Peyer's patch (tissue), 4 donors: Measurements from ENCODE around the gene SEMA3B. TPM values are rescaled to one million over a fixed set of nuclear protein-coding genes. Genes with fewer than 3 reads are reported as not detected.

Source experiments
- DNase-seq, 3 donors: peaks; one replicate each; pipeline ENCODE4 v3.0.0-alpha.2; 2017 to 2019
- H3K27ac ChIP-seq, 4 donors: fragments of 200-600 bp; sonication (generic); one replicate each; pipeline ENCODE4 v1.5.1; 2016 to 2019
- H3K27me3 ChIP-seq, 2 donors: fragments of 200-600 bp; sonication (generic); one replicate each; pipeline ENCODE4 v1.5.1; 2019
- H3K36me3 ChIP-seq, 3 donors: fragments of 200-600 bp; sonication (generic); one replicate each; pipeline ENCODE4 v1.5.1; 2016 to 2019
- H3K4me1 ChIP-seq, 4 donors: fragments of 200-600 bp; sonication (generic); one replicate each; pipeline ENCODE4 v1.5.1; 2016 to 2019
- H3K4me3 ChIP-seq, 4 donors: fragments of 200-600 bp; sonication (generic); 1 replicate in 3 of 4; 2 replicates in 1 of 4; pipeline ENCODE4 v1.5.1; 2016 to 2019; ENCODE audit warnings: mild to moderate bottlenecking in 1 of 4
- H3K9me3 ChIP-seq, 4 donors: fragments of 200-600 bp; sonication (generic); one replicate each; pipeline ENCODE4 v1.5.1; 2016 to 2019; ENCODE audit warnings: mild to moderate bottlenecking in 1 of 4
- POLR2A ChIP-seq, 2 donors: fragments of 450-650 bp; IDR thresholded peaks; one replicate each; pipeline ENCODE4 v1.5.1; 2017; ENCODE audit warnings: antibody characterized with exemption in 2 of 2, mild to moderate bottlenecking in 2 of 2, moderate library complexity in 2 of 2
- total RNA-seq, 4 donors: library from RNA; depleted of rRNA; stranded (reverse); fragments of >200 nt; gene quantifications; one replicate each; pipeline ENCODE4 v1.1.0, GENCODE V29; 2016
- TF ChIP-seq, protein P1 (sequence below), 6 experiments: fragments of 450-650 bp in 4 of 6; fragments of 200-600 bp in 2 of 6; sonication (generic) in 1 of 6; IDR thresholded peaks; one replicate each; pipeline ENCODE4 v1.5.1; 2017 to 2019; ENCODE audit warnings: antibody characterized with exemption in 6 of 6, mild to moderate bottlenecking in 3 of 6, moderate library complexity in 1 of 6

Gene SEMA3B
- total RNA-seq, 4 donors from 2014 or later = 56.1 to 367 (median 267) TPM

GRCh38 chr3:50258029-50258680 is 10.8 kb upstream of the SEMA3B start:
- H3K36me3 ChIP-seq = peaks cover 0 to 55% (median 0%) of the 10 kb centered on the region in 3 donors
- DNase-seq = no peak
- peak overlapping the region in 1 of 4 donors; percentile 92 for H3K27ac ChIP-seq
- H3K27me3 ChIP-seq = no peaks in the 10 kb centered on the region
- no peak overlapping the region for H3K4me3 ChIP-seq
- TF ChIP-seq, protein P1, sequence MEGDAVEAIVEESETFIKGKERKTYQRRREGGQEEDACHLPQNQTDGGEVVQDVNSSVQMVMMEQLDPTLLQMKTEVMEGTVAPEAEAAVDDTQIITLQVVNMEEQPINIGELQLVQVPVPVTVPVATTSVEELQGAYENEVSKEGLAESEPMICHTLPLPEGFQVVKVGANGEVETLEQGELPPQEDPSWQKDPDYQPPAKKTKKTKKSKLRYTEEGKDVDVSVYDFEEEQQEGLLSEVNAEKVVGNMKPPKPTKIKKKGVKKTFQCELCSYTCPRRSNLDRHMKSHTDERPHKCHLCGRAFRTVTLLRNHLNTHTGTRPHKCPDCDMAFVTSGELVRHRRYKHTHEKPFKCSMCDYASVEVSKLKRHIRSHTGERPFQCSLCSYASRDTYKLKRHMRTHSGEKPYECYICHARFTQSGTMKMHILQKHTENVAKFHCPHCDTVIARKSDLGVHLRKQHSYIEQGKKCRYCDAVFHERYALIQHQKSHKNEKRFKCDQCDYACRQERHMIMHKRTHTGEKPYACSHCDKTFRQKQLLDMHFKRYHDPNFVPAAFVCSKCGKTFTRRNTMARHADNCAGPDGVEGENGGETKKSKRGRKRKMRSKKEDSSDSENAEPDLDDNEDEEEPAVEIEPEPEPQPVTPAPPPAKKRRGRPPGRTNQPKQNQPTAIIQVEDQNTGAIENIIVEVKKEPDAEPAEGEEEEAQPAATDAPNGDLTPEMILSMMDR (IDR thresholded peaks at IDR 0.05) = no peak
- no peak for TF ChIP-seq POLR2A (IDR thresholded peaks at IDR 0.05)
- H3K9me3 ChIP-seq = peaks cover 0 to 7% (median 0%) of the 10 kb centered on the region in 4 donors
- peaks cover 6 to 42% (median 13%) of the 10 kb centered on the region in 4 donors for H3K4me1 ChIP-seq

DNA sequence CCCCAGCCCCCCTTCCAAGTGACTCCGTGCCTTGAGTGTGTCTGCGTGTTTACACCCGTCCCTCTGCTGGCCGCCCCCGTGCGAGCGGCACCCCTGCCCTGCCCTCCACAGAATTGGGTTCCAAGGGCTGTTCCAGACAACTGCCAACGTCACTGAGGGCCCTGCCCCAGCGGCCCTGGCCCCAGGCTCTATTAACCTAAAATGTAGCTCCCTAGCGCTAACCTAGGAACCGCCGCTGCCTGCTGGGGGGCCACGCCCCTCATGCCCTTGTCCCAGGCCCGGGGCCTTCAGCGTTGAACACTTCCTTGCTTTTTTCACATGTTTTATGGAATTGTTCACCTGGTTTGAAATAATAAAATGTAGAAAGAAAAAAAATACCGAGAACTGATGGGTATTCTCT is 10.0 kb upstream of the SEMA3B start:
- Histone ChIP-seq H3K9me3 (peaks cover 0 to 7% (median 0%) of the 10 kb centered on the region in 4 donors), H3K27ac (peak overlapping the region in 3 of 4 donors; percentile 92 to 96 (median 92)), H3K27me3 (no peaks in the 10 kb centered on the region), H3K36me3 (peaks cover 0 to 48% (median 0%) of the 10 kb centered on the region in 3 donors), H3K4me3 (no peak overlapping the region), H3K4me1 (peaks cover 6 to 38% (median 13%) of the 10 kb centered on the region in 4 donors)
- no peak for DNase-seq
- TF ChIP-seq, protein P1 (IDR thresholded peaks at IDR 0.05) = no peak
- TF ChIP-seq POLR2A (IDR thresholded peaks at IDR 0.05) = no peak

DNA sequence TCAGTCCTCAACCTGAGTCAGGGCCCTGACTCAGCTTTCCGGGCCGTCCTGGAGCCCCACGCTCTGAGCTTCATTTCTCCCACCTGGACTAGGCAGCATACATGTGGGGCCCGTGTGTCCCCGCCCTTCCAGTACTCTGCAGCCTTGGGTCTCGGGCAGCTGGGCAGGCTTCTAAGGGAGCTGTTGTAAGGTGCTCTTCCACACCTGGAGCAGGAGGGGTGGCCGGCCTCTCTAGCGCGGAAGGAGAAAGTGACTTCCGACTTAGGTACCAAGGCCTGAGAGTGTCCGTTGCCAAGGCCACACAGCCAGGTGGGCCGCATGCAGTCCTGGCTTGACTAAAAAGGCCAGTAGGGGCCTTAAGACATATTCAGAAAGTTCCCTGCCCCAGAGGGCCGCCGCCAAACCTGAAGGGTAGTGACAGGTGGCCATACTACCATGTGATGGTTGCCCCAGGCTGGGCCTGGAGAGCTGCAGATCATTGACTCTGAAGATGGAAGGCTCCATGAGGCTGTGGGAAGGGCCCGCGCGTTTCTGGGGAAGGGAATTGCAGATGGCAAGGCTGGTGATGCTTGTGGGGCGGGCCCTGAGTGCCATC is 9.4 kb upstream of the SEMA3B start:
- Histone ChIP-seq H3K9me3 (peaks cover 0 to 7% (median 0%) of the 10 kb centered on the region in 4 donors), H3K27me3 (no peaks in the 10 kb centered on the region), H3K4me1 (peaks cover 6 to 38% (median 13%) of the 10 kb centered on the region in 4 donors), H3K36me3 (peaks cover 0 to 45% (median 0%) of the 10 kb centered on the region in 3 donors), H3K4me3 (peak overlapping the region in 3 of 4 donors; percentile 56 to 65 (median 62)), H3K27ac (peak overlapping the region; percentile 86 to 96 (median 92))
- DNase-seq = no peak
- TF ChIP-seq, protein P1 (IDR thresholded peaks at IDR 0.05) = no peak
- no peak for TF ChIP-seq POLR2A (IDR thresholded peaks at IDR 0.05)

DNA sequence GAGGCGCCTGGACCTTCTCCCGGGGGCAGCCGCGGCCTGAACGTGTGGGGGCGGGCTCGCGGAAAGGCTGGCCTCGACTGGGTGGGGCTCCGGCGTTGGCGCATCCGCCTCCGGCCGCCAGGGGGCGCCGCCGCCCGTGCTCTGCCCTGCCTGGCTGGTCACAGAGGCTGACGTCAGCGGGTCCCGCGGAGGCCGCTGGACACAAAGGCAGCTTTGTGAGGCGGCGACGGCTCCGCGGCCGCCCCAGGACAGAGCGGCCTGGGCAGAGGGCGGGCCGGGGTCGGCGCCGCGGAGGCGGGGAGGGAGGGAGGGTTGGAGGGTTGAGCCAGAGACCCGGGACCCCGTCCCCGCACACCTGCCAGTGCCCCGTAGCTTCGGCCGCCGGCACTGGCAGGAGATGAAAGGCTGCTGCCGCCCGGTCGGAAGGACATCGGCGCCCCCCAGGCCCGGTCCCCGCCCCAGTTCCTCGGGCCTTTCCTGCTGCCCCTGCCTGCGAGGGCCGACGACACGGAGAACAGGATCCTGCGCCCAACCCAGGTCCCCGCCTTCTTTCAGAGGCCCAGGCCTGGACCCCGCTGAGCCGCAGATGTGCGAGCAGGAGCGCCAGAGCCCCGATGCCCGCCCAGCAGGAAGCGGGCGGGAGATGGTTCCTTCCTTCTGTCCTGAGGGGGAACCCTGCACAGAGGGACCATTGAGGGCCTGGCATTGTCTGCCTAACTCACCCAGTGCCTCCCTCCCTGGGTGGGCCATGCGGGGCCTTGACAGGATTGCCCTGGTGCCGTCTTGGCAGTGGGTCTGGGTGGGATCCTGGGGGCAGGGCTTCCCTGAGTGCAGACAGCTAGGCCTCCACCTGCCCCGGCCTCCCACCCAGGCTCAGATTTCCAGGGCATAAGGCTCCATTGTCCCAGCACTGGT is 8.7 kb upstream of the SEMA3B start:
- peaks cover 0 to 7% (median 0%) of the 10 kb centered on the region in 4 donors for H3K9me3 ChIP-seq
- TF ChIP-seq POLR2A (IDR thresholded peaks at IDR 0.05) = peak; percentile 25 to 52
- TF ChIP-seq, protein P1 (IDR thresholded peaks at IDR 0.05) = peak; percentile 94 to 100 (median 99)
- peaks cover 7 to 38% (median 16%) of the 10 kb centered on the region in 4 donors for H3K4me1 ChIP-seq
- peak; percentile 87 to 96 (median 96) for DNase-seq
- peaks cover 0 to 38% (median 0%) of the 10 kb centered on the region in 3 donors for H3K36me3 ChIP-seq
- no peaks in the 10 kb centered on the region for H3K27me3 ChIP-seq
- H3K27ac ChIP-seq = peak overlapping the region; percentile 86 to 96 (median 92)
- H3K4me3 ChIP-seq = peak overlapping the region; percentile 56 to 65 (median 61)

DNA sequence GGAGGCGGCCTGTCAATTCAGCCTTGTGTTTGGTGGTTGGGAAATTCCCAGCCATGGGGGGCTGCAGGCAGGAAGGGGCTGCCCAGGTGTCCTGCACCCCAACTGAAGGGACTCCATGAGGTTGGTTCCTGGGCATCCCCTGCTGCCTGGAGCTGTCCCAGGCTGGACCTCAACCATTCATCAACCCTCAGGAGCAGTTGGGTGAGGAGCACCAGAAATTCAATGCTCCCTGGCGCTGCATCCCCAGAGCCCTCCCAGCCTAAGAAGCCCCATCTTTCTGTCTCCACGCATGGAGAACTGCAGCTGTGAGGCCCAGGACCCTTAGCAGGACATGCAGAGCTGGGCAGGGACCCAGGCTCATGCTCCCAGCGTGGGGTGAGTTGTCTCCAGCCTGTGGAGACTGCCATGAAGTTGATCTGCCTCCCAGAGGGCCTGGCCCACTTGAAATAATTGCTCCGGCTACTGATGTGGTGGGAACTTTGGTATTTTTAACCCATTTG is 8.0 kb upstream of the SEMA3B start:
- peaks cover 0 to 7% (median 0%) of the 10 kb centered on the region in 4 donors for H3K9me3 ChIP-seq
- H3K4me3 ChIP-seq = peak overlapping the region in 2 of 4 donors; percentile 56 to 65
- H3K27me3 ChIP-seq = no peaks in the 10 kb centered on the region
- H3K27ac ChIP-seq = peak overlapping the region; percentile 86 to 96 (median 92)
- TF ChIP-seq POLR2A (IDR thresholded peaks at IDR 0.05) = no peak
- TF ChIP-seq, protein P1 (IDR thresholded peaks at IDR 0.05) = no peak
- no peak for DNase-seq
- H3K36me3 ChIP-seq = peaks cover 0 to 33% (median 0%) of the 10 kb centered on the region in 3 donors
- peaks cover 7 to 41% (median 18%) of the 10 kb centered on the region in 4 donors for H3K4me1 ChIP-seq
